ENCODE data around the gene STPG1.

- TF ChIP-seq CTCF (optimal IDR thresholded peaks at IDR 0.05 in 1 of 3, IDR thresholded peaks at IDR 0.05 in 1 of 3, conservative IDR thresholded peaks at IDR 0.05 in 1 of 3; ENCODE audit: extremely low read depth in 1 of 3, insufficient read depth in 2 of 3, low read length in 3 of 3) = no peak
- TF ChIP-seq EZH2 (IDR thresholded peaks at IDR 0.05; ENCODE audit: low read length) = no peak
Observed at GRCh38 chr1:24321697-24322469, 91.7 kb downstream of the STPG1 start.
